ENCODE data around the gene TENM4.

TENM4 gene

GRCh38 chr11:79440571-79441460, at the start of gene TENM4 (continued):
- no peak for TF ChIP-seq ZNF211 (tag by site-specific recombination; IDR thresholded peaks at IDR 0.05; ENCODE audit: low read depth)

- Histone ChIP-seq H3K27ac (ENCODE audit: extremely low read depth, low read depth, low read length) (no peak overlapping the region), H3K36me3 (ENCODE audit: control insufficient read depth in 2 of 2, insufficient read depth in 1 of 2, low read length in 2 of 2) (no peaks in the 10 kb centered on the region), H3K4me3 (ENCODE audit: low read depth, low read length) (no peak overlapping the region), H3K9me3 (ENCODE audit: control insufficient read depth, insufficient read depth, low read depth, low read length) (no peaks in the 10 kb centered on the region), H3K4me1 (ENCODE audit: control insufficient read depth, insufficient read depth, low read length) (no peaks in the 10 kb centered on the region)
- POLR2A ChIA-PET = no interaction called here
- CTCF ChIA-PET = interaction anchor here (1.0 kb wide), 1 partner anchor 87 kb away, joined by 4 read pairs; no protein-coding TSS in a partner anchor
- no peak for TF ChIP-seq WT1 (tag by site-specific recombination; IDR thresholded peaks at IDR 0.05)
- TF ChIP-seq ZNF600 (tag by site-specific recombination; IDR thresholded peaks at IDR 0.05) = no peak
- no peak for TF ChIP-seq TCF7L2 (IDR thresholded peaks at IDR 0.05; ENCODE audit: borderline replicate concordance, low read depth, low read length)
- TF ChIP-seq SCRT2 (tag by site-specific recombination; IDR thresholded peaks at IDR 0.05) = no peak
- TF ChIP-seq ZNF362 (tag by site-specific recombination; IDR thresholded peaks at IDR 0.05) = no peak
- no peak for TF ChIP-seq EGR2 (tag by site-specific recombination; IDR thresholded peaks at IDR 0.05; ENCODE audit: low read depth)
- no peak for TF ChIP-seq ZSCAN18 (tag by site-specific recombination; IDR thresholded peaks at IDR 0.05)
- no peak for TF ChIP-seq INSM2 (tag by site-specific recombination; IDR thresholded peaks at IDR 0.05)
- no peak for TF ChIP-seq ZNF169 (tag by site-specific recombination; IDR thresholded peaks at IDR 0.05)
- no peak for TF ChIP-seq ZNF221 (tag by site-specific recombination; IDR thresholded peaks at IDR 0.05; ENCODE audit: borderline replicate concordance)
- no peak for TF ChIP-seq MYNN (tag by site-specific recombination; IDR thresholded peaks at IDR 0.05; ENCODE audit: borderline replicate concordance)
- no peak for TF ChIP-seq ZNF366 (tag by site-specific recombination; conservative IDR thresholded peaks at IDR 0.05)
- TF ChIP-seq ZBTB48 (tag by site-specific recombination; IDR thresholded peaks at IDR 0.05) = no peak
- TF ChIP-seq HOXD13 (CRISPR knock-in tag; IDR thresholded peaks at IDR 0.05; ENCODE audit: borderline replicate concordance) = no peak
- no peak for TF ChIP-seq MEIS1 (CRISPR knock-in tag; IDR thresholded peaks at IDR 0.05; ENCODE audit: borderline replicate concordance)
- no peak for TF ChIP-seq ZNF146 (tag by site-specific recombination; IDR thresholded peaks at IDR 0.05)
- no peak for TF ChIP-seq TSHZ1 (tag by site-specific recombination; IDR thresholded peaks at IDR 0.05; ENCODE audit: borderline replicate concordance)
- no peak for TF ChIP-seq ZNF624 (tag by site-specific recombination; IDR thresholded peaks at IDR 0.05)
- TF ChIP-seq ZNF843 (tag by site-specific recombination; IDR thresholded peaks at IDR 0.05) = no peak
- TF ChIP-seq REPIN1 (tag by site-specific recombination; IDR thresholded peaks at IDR 0.05; ENCODE audit: low read depth) = no peak
These were observed 47.5 kb upstream of the TENM4 start for GRCh38 chr11:79488286-79488685.
